Dedifferentiated amniotic fluid mesenchymal stem cell (primary cell): ENCODE data around the gene LYVE1.

Experiments used
- DNase-seq: peaks from one replicate; pipeline ENCODE4 v3.0.0-alpha.2; 2016; ENCODE audit errors: extremely low spot score

LYVE1 gene

DNA sequence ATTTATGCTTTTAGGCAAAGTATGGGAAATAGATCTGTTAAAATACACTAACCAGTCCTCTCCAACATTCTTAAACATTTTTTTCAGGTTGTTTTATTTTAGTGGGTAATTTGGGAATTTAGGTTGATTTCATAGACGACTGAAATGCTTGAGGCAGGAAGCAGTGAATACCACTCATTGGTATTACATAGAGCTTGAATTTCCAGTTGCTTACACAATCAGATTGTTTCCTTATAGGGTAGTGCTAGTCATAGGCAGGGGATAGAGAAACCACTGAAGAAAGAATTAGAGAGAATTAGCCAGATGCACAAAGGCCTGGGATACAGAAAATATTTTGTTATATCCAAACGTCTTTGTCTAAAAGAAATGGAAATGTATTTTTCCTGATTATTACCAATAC, 23.9 kb upstream of the LYVE1 start:
- peak; percentile 97 for DNase-seq

GRCh38 chr11:10591741-10592140, 23.3 kb upstream of the LYVE1 start:
- no peak for DNase-seq

DNA sequence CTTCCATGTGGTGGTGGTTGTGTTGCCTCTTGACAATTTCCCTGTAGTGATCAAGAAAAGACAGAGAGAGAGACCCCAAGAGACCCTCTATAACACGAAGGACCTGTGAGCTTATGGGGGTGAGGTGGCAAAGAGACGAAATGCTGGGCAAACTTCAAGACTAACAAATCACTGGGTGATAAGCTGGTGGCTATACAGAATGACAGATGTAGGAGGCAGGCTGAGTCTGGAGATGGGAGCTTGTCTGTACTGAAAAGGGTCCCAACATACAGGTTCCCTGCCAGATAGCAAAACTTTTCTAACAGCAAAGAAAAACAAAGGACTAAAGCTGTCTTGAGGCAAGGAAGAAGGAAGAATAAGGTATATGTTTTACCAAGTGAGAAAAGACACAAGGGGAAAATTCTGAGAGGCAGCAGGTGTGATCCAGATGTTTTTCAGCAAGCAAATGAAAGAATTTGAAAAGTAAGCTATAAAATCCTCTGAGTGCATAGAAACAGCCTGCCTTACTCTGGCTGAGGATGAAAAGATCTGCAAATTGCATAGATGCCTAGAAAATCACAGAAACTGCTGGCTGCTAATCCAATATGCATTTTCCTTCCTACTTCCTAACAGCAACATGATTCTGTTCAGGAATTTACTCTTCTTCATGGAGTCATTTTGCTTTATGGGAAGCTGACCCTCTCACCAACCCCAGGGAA, 21.9 kb upstream of the LYVE1 start:
- peak; percentile 23 for DNase-seq

- no peak for DNase-seq
These were observed 20.4 kb upstream of the LYVE1 start for GRCh38 chr11:10588904-10589303.

GRCh38 chr11:10587995-10588394, 19.5 kb upstream of the LYVE1 start:
- no peak for DNase-seq

GRCh38 chr11:10587388-10587787, 18.9 kb upstream of the LYVE1 start:
- no peak for DNase-seq

GRCh38 chr11:10584071-10584501, 15.6 kb upstream of the LYVE1 start:
- peak; percentile 38 for DNase-seq

DNA sequence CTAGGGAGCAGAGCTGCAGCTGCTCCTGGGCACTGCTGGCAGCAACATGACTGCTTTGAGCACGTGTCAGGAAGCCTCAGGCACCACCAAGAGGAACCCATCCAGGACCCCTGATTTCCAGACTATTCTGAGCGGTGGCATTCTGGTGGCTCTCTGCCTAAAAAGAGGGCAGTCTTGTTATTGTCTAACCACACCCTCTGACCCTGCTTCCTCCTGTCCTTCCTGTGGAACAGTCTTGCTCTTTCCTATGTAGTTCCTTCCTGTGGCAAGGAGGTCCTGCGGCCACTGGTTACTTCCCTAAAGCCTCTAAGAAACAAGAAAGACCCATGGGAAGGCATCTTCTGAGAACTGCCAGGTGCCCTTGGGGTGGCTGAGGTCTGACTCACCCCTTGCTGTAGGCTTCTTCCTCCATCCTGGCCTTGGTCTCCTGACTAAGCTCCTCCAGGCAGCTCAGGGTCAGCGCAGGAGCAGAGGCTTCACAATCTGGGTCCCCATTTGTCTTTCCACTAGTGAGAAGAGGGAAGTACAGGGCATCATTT, 13.1 kb upstream of the LYVE1 start:
- no peak for DNase-seq

- no peak for DNase-seq
These were observed 12.2 kb upstream of the LYVE1 start for GRCh38 chr11:10580623-10581022.

- DNase-seq, result no peak
These were observed 11.2 kb upstream of the LYVE1 start for GRCh38 chr11:10579700-10580099.

DNA sequence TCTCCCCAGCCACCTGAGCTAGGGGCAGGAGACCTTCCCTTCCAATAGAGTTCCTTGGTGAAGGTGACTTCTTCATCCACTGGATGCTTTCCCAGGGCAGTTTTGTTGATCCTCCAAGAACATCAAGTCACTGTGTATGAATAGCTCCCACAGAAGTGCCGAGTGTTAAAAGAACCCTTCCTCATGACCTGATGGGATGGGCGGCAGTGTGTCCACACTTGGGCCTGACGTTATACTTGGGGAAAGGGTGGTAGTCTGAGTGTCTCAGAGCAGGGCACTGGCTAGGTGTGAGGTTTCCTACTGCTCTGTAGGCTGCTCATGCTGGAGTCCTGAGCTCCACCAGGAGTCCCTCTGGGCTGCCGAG, 7.6 kb upstream of the LYVE1 start:
- no peak for DNase-seq

DNA sequence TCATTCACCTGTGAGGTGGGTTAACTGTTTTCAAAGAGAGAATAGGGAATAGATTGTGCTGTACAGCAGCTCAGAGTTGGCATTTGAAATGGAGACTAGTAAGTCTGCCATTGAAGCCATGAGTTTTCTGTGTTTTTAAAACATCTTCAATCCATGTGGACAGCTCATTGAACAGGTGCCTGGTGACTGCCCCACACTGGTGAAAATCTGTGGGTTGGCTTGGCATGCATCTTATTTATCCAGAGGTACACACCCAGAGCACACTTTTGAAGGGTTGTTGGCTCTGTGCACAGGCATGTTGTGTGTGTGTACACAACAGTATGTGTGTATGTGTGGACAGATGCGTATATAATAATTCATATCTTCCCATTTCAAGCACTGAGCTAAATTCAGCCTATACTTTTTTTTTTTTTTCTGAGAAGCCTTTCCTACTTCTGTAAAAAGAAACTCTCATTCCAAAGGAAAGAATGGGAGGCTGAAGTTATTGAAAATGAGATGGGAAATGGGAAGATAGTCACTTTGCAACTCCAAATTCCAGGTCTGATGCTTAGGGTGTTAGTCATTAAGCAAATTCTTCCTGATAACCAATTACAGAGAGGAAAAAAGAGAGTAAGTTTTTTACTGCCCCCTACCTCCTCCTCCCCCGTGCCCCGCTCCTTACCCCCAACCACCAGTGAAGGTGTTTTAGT, 7.0 kb upstream of the LYVE1 start:
- DNase-seq, result no peak

DNA sequence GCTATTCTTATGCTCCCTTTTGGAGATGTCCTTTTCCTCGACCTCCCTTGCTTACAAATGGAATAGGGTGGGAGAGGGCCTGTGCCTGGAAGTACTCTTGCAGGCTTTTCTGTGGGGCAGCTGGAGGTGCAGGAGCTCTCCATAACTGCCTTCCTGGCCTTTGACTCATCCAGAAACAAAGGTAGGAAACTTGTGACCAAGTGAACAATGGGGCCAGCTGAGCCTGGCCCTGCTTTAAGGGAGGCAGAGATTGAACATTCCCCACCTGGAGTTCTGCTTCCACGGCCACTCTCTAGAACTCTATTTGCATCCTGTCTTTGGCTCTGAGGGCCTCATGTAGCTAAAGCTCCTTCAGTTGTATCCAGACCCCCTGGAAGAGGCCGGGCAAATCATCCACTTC, 5.1 kb upstream of the LYVE1 start:
- no peak for DNase-seq

- DNase-seq, result no peak
These were observed 4.6 kb upstream of the LYVE1 start for GRCh38 chr11:10573028-10573427.

GRCh38 chr11:10572533-10572932, 4.1 kb upstream of the LYVE1 start:
- DNase-seq, result no peak

GRCh38 chr11:10567446-10567845, 1.0 kb downstream of the LYVE1 start:
- DNase-seq, result no peak

- DNase-seq, result no peak
These were observed 2.1 kb downstream of the LYVE1 start for GRCh38 chr11:10566257-10566957.

DNA sequence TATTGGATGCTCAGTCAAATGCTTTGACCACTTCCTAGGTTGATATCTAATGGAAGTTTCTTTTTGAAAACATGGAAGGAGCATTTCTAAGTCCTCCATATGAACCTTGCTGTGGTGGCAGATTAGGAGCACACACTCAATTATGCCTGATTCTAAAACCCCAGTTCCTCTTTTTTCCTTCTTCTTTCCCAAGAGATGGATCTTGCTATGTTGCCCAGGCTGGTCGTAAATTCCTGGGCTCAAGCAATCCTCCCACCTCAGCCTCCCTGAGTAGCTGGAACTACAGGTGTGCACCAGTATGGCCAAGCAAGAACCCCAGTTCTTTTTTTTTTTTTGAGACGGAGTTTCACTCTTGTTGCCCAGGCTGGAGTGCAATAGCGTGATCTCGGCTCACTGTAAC, 3.0 kb downstream of the LYVE1 start:
- DNase-seq, result no peak

GRCh38 chr11:10564696-10565318, 3.7 kb downstream of the LYVE1 start:
- DNase-seq, result peak; percentile 20

DNA sequence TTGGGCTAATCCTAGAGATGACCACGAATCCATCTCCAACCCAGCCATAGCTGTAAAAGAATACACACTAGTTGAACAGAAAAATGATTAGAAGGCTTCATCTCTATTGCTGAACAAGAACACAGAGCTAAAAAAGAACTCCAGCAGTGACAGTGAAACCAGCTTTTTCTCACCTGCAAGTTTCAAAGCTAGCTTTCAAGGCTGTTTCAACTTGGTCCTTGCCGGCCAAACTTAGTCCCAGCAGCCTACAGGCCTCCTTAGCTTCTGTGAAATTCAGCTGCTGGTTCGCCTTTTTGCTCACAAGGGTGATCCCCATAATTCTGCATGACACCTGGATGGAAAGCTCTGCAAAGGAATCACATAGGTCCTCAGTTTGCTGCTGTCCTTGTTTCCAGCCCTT, 4.4 kb downstream of the LYVE1 start:
- DNase-seq, result no peak

DNA sequence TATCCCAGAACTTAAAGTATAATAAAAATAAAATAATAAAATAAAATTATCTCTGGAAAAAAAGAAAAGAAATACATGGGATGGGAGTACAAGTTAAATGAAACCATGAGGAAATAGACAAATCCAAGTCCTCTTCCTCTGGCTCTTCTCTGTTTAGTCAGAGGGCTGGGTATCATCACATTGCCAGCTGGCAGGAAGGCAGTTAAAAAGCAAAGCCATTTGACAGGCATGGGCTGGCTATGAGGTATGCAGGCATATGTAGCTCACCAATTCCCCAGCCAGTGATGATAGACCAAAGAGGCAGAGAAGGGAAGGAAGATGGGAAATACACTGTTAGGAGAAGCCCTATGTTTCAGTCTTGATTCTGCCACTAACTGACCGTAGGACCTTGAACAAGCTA, 6.5 kb downstream of the LYVE1 start:
- no peak for DNase-seq

DNA sequence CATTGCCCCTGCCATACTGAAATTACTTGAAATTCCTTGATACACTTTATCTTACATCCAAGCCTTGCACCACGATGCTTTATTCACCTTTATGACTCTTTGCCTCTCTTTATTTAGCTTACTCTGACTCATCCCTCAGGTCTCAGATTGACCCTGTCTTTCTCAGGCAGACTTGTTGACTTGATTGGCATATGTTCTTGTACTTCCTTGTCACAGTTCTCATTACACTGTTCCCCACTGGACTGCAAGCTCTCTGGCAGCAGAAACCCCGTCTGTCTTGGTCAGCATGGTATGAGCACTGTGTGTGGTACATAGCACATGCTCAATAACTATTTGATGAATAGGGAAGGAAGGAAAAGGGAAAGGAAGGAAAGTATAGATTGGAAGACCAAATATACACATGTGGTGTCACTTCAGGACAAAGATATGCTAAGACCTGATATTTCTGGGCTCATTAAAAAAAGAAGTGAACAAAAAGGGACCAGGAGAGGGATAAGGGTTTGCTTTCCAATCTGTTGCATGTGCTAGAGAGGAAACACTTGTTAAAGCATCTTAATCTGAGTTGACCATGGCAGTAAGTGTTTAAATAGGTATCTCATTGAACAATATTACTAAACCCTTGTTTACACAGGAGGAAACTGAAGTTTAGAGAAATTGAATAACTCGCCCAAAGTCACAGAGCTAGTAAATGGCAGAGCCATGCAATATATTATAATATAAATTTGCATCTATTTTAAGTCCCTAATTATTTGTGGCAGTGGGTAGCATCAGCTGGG, 7.2 kb downstream of the LYVE1 start:
- DNase-seq, result no peak
